Endothelial cell of umbilical vein (primary cell): ENCODE measurements around the gene TPK1. TPM values are rescaled to one million over a fixed set of nuclear protein-coding genes. Genes with fewer than 3 reads are reported as not detected.

Experiments used
- BruUV-seq: library from RNA; stranded (reverse); fragments of 400-500 nt; replicated peaks from 2 replicates; lab custom pipeline; 2021; lab: Mats Ljungman, UMichigan
- CTCF ChIA-PET: fragments of 300-600, 350-600 bp; sonication (Branson Sonifier 250); formaldehyde crosslinking; loops from one replicate; lab custom pipeline; 2021; ENCODE audit warnings: antibody characterized with exemption, inconsistent platforms; lab: Charles Lee
- POLR2A ChIA-PET: fragments of 300-600, 350-600 bp; sonication (Branson Sonifier 250); formaldehyde crosslinking; loops from one replicate; lab custom pipeline; 2021; ENCODE audit warnings: antibody characterized with exemption, inconsistent platforms; lab: Charles Lee
- DNase-seq: peaks from one replicate; pipeline ENCODE4 v3.0.0-alpha.2; 2011; ENCODE audit warnings: low read depth, low spot score
- FAIRE-seq: peaks from 2 replicates; lab custom pipeline; 2011; peaks lifted over from hg19 to GRCh38; lab: Jason Lieb, UNC
- H2AFZ ChIP-seq: 2 replicates; pipeline ENCODE4 v1.6.0; 2012; ENCODE audit warnings: low read depth, low read length, control low read depth, inconsistent platforms
- H3K27ac ChIP-seq: 2 replicates; pipeline ENCODE4 v1.5.1; 2011; ENCODE audit warnings: low read depth, mild to moderate bottlenecking, control low read depth, low read length, moderate library complexity; ENCODE audit not compliant: insufficient read depth
- H3K27me3 ChIP-seq, 2 experiments: 2 replicates each; pipeline versions ENCODE4 v1.6.0 to v1.6.1; 2011; ENCODE audit warnings: low read length in 2 of 2, mixed read lengths in 1 of 2; ENCODE audit not compliant: control insufficient read depth in 2 of 2, insufficient read depth in 2 of 2
- H3K36me3 ChIP-seq, 2 experiments: 2 replicates in 1 of 2; 3 replicates in 1 of 2; pipeline ENCODE4 v1.5.1; 2011; ENCODE audit warnings: low read length in 2 of 2, mild to moderate bottlenecking in 1 of 2, moderate library complexity in 1 of 2; ENCODE audit not compliant: control insufficient read depth in 2 of 2, insufficient read depth in 2 of 2; ENCODE audit errors: extremely low read depth in 1 of 2
- H3K4me1 ChIP-seq: 3 replicates; pipeline ENCODE4 v1.5.1; 2011; ENCODE audit warnings: mild to moderate bottlenecking, low read length; ENCODE audit not compliant: control insufficient read depth, insufficient read depth; ENCODE audit errors: extremely low read depth
- H3K4me2 ChIP-seq: 2 replicates; pipeline ENCODE4 v1.6.1; 2011; ENCODE audit warnings: low read length, control low read depth, mixed read lengths; ENCODE audit not compliant: insufficient read depth
- H3K4me3 ChIP-seq, 3 experiments: fragments of 200-600 bp in 1 of 3; sonication (generic), shearing (Covaris generic) in 1 of 3; replicated peaks in 1 of 3; 2 replicates each; pipeline ENCODE4 v1.5.1; 2011 to 2016; ENCODE audit warnings: control low read depth in 3 of 3, low read length in 3 of 3, mild to moderate bottlenecking in 2 of 3, inconsistent platforms in 1 of 3, low read depth in 1 of 3, moderate library complexity in 1 of 3; ENCODE audit not compliant: insufficient read depth in 1 of 3
- H3K79me2 ChIP-seq: 2 replicates; pipeline ENCODE4 v1.6.0; 2012; ENCODE audit warnings: low read length, inconsistent platforms; ENCODE audit not compliant: control insufficient read depth, insufficient read depth
- H3K9ac ChIP-seq: replicated peaks from 2 replicates; pipeline ENCODE3; 2011; ENCODE audit warnings: low read length, control low read depth; ENCODE audit not compliant: insufficient read depth; ENCODE audit errors: extremely low read depth
- H3K9me1 ChIP-seq: replicated peaks from 3 replicates; pipeline ENCODE4 v1.6.0; 2011; ENCODE audit warnings: mild to moderate bottlenecking, low read length; ENCODE audit not compliant: control insufficient read depth, insufficient read depth; ENCODE audit errors: extremely low read depth
- H3K9me3 ChIP-seq: replicated peaks from 2 replicates; pipeline ENCODE4 v1.5.1; 2012; ENCODE audit warnings: low read length, inconsistent platforms; ENCODE audit not compliant: control insufficient read depth, insufficient read depth
- H4K20me1 ChIP-seq: replicated peaks from 2 replicates; pipeline ENCODE3; 2011; ENCODE audit warnings: mild to moderate bottlenecking, low read length; ENCODE audit not compliant: control insufficient read depth, insufficient read depth; ENCODE audit errors: extremely low read depth
- EZH2 ChIP-seq: IDR thresholded peaks from 2 replicates; pipeline ENCODE4 v1.6.1; 2012; ENCODE audit warnings: borderline replicate concordance, low read depth, mild to moderate bottlenecking, moderate library complexity, low read length, inconsistent platforms; ENCODE audit not compliant: severe bottlenecking
- FOS ChIP-seq: IDR thresholded peaks from 2 replicates; pipeline ENCODE4 v1.6.1; 2011; ENCODE audit warnings: mild to moderate bottlenecking, low read length, moderate library complexity, borderline replicate concordance; ENCODE audit not compliant: insufficient read depth
- GATA2 ChIP-seq: IDR thresholded peaks from 2 replicates; pipeline ENCODE4 v1.7.0; 2011; ENCODE audit warnings: low read depth, mild to moderate bottlenecking, moderate library complexity, mixed read lengths, low read length; ENCODE audit not compliant: insufficient read length, insufficient read depth
- JUN ChIP-seq: IDR thresholded peaks from 2 replicates; pipeline ENCODE4 v1.6.1; 2011; ENCODE audit warnings: borderline replicate concordance, low read depth; ENCODE audit not compliant: insufficient read length, insufficient read depth
- POLR2A ChIP-seq: IDR thresholded peaks from 2 replicates; pipeline ENCODE4 v1.6.1; 2012; ENCODE audit warnings: low read depth, mild to moderate bottlenecking, control low read depth, low read length
- POLR2AphosphoS5 ChIP-seq: IDR thresholded peaks from 2 replicates; pipeline ENCODE4 v1.6.1; 2012; ENCODE audit warnings: low read depth, mild to moderate bottlenecking, control low read depth, low read length, moderate library complexity; ENCODE audit not compliant: insufficient read depth
- dilution Hi-C: fragments of 300-500 bp; cut with MboI; formaldehyde crosslinking; loops from one replicate; pipeline ENCODE4 v1.15.0; 2019; ENCODE audit warnings: low sequenced_read_pairs; ENCODE audit not compliant: extremely low pct_ligation_motif_present
- intact Hi-C: fragments of 100-400 bp; cut with micrococcal nuclease; formaldehyde crosslinking; loops from one replicate; pipeline ENCODE4 v1.10.0; 2022
- polyA plus RNA-seq, 4 experiments: library from polyadenylated mRNA; depleted of rRNA in 3 of 4; stranded (reverse) in 3 of 4; unstranded in 1 of 4; fragments of >200 nt; gene quantifications; 2 replicates each; pipeline versions ENCODE4 v1.2.1 to v1.2.3, GENCODE V29; 2011 to 2012; ENCODE audit warnings: missing spikeins in 1 of 4
- total RNA-seq: library from RNA; stranded (reverse); gene quantifications from 2 replicates; pipeline ENCODE4 v1.2.3, GENCODE V29; 2021
- TF ChIP-seq, protein P1 (sequence below), 2 donors: IDR thresholded peaks; 1 replicate in 1 of 2; 2 replicates in 1 of 2; pipeline ENCODE4 v1.5.1; 2011; ENCODE audit warnings: low read length in 2 of 2, mild to moderate bottlenecking in 2 of 2, moderate library complexity in 2 of 2, control low read depth in 1 of 2, inconsistent platforms in 1 of 2, low read depth in 1 of 2; ENCODE audit not compliant: insufficient read depth in 1 of 2; ENCODE audit errors: extremely low read depth in 1 of 2
- TF ChIP-seq, protein P2 (sequence below): IDR thresholded peaks from 2 replicates; pipeline ENCODE4 v1.6.1; 2011; ENCODE audit not compliant: insufficient read depth, insufficient read length

TPK1 gene
- total and polyA plus RNA-seq, 2 donors (not counting 3 experiments of a cell fraction or from before 2014, with no cell fraction given): 7.5 to 9.3 TPM

DNA sequence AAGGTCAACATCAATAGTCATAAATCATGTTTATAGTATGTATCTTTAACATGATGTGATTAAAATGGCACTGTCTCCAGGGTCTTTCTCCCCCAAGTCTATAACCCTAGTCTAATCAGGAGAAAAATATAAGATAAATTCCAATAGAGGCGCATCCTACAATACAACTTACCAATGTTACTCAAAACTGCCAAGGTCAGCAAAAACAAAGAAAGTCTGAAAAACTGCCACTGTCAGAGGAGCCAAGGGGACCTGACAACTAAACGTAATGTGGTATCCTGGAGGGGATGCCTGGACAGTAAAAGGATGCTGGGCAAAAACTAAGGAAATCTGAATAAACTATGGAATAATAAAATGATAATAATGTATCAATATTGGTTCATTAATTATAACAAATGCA, 63.9 kb downstream of the TPK1 start:
- intact Hi-C loops: no loop called here
- Histone ChIP-seq H3K9ac (no peak overlapping the region), H3K9me3 (no peaks in the 10 kb centered on the region), H3K4me1 (no peaks in the 10 kb centered on the region), H3K27me3 (no peaks in the 10 kb centered on the region), H3K27ac (no peak overlapping the region), H2AFZ (no peak overlapping the region), H3K4me2 (no peak overlapping the region), H3K36me3 (no peaks in the 10 kb centered on the region), H3K9me1 (no peaks in the 10 kb centered on the region), H3K79me2 (no peaks in the 10 kb centered on the region), H3K4me3 (no peak overlapping the region), H4K20me1 (no peaks in the 10 kb centered on the region)
- TF ChIP-seq, protein P1, sequence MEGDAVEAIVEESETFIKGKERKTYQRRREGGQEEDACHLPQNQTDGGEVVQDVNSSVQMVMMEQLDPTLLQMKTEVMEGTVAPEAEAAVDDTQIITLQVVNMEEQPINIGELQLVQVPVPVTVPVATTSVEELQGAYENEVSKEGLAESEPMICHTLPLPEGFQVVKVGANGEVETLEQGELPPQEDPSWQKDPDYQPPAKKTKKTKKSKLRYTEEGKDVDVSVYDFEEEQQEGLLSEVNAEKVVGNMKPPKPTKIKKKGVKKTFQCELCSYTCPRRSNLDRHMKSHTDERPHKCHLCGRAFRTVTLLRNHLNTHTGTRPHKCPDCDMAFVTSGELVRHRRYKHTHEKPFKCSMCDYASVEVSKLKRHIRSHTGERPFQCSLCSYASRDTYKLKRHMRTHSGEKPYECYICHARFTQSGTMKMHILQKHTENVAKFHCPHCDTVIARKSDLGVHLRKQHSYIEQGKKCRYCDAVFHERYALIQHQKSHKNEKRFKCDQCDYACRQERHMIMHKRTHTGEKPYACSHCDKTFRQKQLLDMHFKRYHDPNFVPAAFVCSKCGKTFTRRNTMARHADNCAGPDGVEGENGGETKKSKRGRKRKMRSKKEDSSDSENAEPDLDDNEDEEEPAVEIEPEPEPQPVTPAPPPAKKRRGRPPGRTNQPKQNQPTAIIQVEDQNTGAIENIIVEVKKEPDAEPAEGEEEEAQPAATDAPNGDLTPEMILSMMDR (IDR thresholded peaks at IDR 0.05; ENCODE audit: extremely low read depth in 1 of 2, insufficient read depth in 1 of 2, low read depth in 1 of 2, low read length in 2 of 2): no peak
- TF ChIP-seq EZH2 (no peak), POLR2AphosphoS5 (no peak), FOS (no peak), JUN (no peak), POLR2A (no peak), GATA2 (no peak)
- TF ChIP-seq, protein P2, sequence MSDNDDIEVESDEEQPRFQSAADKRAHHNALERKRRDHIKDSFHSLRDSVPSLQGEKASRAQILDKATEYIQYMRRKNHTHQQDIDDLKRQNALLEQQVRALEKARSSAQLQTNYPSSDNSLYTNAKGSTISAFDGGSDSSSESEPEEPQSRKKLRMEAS: no peak
- CTCF ChIA-PET: no interaction called here
- DNase-seq: no peak
- BruUV-seq: no TSS peak
- no peak for FAIRE-seq
- dilution Hi-C loops: no loop called here
- POLR2A ChIA-PET: no interaction called here
